RWPE1 (cell line): ENCODE measurements around the gene GAS7.

Experiments used
- CTCF ChIA-PET: fragments of 350-600 bp; sonication (Branson Sonifier 250); formaldehyde crosslinking; extraction: SDS; loops from one replicate; lab custom pipeline; 2021; lab: Yijun Ruan, JAX
- POLR2A ChIA-PET: fragments of 400-600 bp; formaldehyde crosslinking; extraction: SDS; loops from one replicate; lab custom pipeline; 2020; ENCODE audit warnings: antibody characterized with exemption; ENCODE audit not compliant: low non-redundant PET; lab: Yijun Ruan, JAX
- DNase-seq: peaks from one replicate; pipeline ENCODE4 v3.0.0; 2012; ENCODE audit warnings: low spot score
- H3K27ac ChIP-seq: fragments of 450-650 bp; 2 replicates; pipeline ENCODE4 v1.5.1; 2017
- TF ChIP-seq, protein P1 (sequence below): fragments of 450-650 bp; conservative IDR thresholded peaks from 2 replicates; pipeline ENCODE4 v1.5.1; 2017; ENCODE audit warnings: low read depth, mild to moderate bottlenecking

The GAS7 gene

DNA sequence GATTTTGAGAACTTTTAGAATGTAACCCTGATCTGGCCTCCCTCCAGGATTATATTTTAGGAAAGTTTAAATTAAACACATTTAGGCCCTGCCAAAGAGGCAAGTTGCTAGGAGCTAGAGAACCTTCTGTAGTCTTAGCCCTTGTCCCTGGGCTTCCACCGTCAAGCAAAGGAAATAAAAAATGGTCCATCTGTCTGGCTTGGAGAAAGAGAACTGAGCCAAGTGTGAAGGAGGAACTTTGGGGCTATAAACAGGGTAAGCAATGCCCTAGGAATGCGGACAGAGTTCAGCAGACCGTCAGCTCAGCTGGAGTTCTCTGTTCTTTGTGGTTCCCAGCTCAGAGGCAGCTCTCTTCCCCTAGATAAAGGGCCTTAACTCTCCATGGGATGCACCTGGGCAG is 323.0 kb downstream of the GAS7 start:
- no peak overlapping the region for H3K27ac ChIP-seq
- POLR2A ChIA-PET: no interaction called here
- DNase-seq: no peak
- TF ChIP-seq, protein P1, sequence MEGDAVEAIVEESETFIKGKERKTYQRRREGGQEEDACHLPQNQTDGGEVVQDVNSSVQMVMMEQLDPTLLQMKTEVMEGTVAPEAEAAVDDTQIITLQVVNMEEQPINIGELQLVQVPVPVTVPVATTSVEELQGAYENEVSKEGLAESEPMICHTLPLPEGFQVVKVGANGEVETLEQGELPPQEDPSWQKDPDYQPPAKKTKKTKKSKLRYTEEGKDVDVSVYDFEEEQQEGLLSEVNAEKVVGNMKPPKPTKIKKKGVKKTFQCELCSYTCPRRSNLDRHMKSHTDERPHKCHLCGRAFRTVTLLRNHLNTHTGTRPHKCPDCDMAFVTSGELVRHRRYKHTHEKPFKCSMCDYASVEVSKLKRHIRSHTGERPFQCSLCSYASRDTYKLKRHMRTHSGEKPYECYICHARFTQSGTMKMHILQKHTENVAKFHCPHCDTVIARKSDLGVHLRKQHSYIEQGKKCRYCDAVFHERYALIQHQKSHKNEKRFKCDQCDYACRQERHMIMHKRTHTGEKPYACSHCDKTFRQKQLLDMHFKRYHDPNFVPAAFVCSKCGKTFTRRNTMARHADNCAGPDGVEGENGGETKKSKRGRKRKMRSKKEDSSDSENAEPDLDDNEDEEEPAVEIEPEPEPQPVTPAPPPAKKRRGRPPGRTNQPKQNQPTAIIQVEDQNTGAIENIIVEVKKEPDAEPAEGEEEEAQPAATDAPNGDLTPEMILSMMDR: no peak
- CTCF ChIA-PET: no interaction called here

DNA sequence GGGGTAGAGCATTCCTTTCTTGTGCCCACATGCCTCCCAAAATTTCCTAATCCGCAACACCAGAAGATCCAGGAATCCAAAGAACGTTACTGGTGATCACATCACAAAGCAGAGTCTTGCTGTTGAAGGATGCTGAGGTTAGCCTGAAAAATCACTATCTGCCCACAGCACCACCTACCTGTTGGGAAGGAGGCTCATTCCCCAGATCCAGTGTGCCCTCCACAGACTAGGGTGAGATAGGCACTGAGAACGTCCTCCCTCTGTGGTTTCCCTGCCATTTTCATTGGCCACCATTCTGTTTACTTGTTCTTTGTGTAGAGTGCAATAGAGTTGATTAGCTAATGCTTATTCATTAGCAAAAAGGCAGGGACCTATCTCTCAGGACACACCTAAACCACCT is 323.7 kb downstream of the GAS7 start:
- TF ChIP-seq, protein P1: no peak
- ChIA-PET CTCF (no interaction called here), POLR2A (no interaction called here)
- no peak for DNase-seq
- no peak overlapping the region for H3K27ac ChIP-seq

DNA sequence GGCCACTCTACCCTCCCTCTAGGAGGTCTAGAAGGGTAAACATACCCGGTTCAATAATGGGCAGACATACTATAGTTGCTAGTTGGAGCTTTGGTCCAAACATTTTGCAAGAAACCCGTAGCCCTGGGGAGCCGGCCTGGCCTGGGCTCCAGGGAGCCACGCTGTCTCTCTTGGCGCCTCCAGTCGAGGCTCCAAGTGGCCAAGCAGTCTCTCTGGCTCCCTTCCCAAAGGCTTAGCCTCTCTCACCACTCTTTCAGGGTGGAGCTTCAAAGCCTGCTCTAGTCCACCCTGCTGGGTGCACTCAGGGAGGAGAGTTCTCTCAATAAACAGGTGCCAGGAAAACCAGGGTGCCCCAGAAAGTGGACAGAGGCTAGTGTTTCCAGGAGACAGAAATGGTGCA is 325.6 kb downstream of the GAS7 start:
- ChIA-PET CTCF (no interaction called here), POLR2A (no interaction called here)
- TF ChIP-seq, protein P1: no peak
- H3K27ac ChIP-seq: no peak overlapping the region
- DNase-seq: no peak

DNA sequence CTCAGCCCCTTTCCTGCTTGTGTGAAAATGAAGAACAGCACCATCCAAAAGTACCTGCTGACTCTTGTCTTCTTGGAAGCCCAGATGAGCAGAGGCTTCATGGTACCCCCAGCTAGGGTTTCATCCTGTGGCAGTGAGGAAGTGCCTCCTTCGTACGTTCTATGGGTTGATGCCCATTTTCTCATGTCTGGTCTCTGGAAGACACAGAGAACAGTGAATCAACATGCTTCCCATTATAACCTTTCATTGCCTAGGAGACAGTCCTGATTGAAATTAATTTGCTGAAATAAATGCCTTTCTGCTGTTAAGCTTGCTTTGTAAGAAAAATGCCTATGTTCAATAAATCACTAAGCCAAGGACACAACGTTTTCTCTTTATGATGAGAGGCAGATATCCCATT is 329.9 kb downstream of the GAS7 start:
- ChIA-PET POLR2A (no interaction called here), CTCF (no interaction called here)
- no peak for DNase-seq
- TF ChIP-seq, protein P1: no peak
- no peak overlapping the region for H3K27ac ChIP-seq

DNA sequence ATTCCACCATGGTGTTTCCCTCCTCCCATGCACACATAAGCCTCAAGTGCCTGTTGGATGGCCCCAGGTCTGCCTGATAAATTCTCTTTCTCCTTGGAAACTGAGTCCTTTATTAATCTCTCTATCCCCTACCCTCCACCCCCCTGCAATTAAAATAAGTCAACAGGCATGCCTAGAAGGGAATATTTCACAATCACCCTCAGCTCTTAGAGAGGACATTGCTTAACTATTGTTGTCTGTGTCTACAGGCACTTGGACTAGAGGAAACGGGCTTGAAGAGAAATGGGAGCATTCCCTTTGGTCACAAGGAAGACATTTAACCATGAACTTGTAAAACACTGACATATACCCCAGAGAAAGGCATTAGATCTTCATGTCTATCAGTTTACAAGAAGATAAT is 332.8 kb downstream of the GAS7 start:
- CTCF ChIA-PET: no interaction called here

DNA sequence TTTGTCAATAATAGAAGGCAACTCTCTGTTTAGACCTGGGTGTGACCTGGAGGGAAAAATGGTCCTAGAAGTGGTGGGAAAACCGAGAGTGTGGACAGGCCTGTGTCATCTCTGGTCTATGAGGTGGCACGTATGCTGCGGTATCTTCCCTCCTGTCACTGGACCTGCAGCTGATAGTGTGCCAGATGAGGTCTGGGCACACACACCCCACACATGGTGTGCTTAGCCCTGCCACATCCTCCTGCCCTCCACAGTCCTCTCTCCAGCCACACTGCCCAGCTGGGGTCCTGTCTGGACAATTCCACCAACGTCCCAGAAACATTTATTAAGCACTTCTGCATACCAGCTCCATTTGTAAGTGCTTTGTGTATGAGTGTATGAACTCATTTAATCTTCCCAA is 335.5 kb downstream of the GAS7 start:
- H3K27ac ChIP-seq: no peak overlapping the region
- ChIA-PET POLR2A (no interaction called here), CTCF (interaction anchor here (0.6 to 0.7 kb wide), 2 partner anchors 123 to 1766 kb away, joined by 3 read pairs; no protein-coding TSS in a partner anchor)
- TF ChIP-seq, protein P1: no peak
- DNase-seq: no peak

More for the DNA sequence above, 332.8 kb downstream of the GAS7 start:
- no peak for DNase-seq
- TF ChIP-seq, protein P1: no peak
- no peak overlapping the region for H3K27ac ChIP-seq
- POLR2A ChIA-PET: no interaction called here

DNA sequence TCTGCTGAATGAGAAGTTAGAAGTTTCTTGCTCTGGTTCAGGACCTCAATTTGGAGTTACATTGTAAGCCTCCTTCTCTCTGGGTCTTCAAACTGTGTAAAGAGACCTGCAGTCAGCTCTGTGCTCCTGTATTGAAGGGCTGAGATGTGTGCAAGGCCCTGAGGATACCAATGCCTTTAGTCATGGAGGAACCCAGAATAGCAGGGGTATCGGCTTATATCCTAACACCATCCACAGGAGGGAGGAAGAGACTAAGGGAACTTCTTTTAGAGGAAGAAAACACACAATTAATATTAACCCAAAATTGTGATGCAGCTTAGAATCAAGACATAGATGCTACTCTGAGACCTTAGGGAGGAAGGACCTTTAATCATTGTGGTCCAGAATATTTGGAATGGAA is 336.2 kb downstream of the GAS7 start:
- H3K27ac ChIP-seq: no peak overlapping the region
- DNase-seq: no peak
- TF ChIP-seq, protein P1: no peak
- POLR2A ChIA-PET: no interaction called here
- CTCF ChIA-PET: interaction anchor here (0.6 kb wide), 1 partner anchor 1765 kb away, joined by 3 read pairs; no protein-coding TSS in a partner anchor
